B cell (primary cell): Measurements from ENCODE around the gene COL28A1. TPM values are rescaled to one million over a fixed set of nuclear protein-coding genes. Genes with fewer than 3 reads are reported as not detected.

ENCODE experiments used
- ATAC-seq: fragments of 200-7000 bp; cut with Tn5 transposase; one replicate; pipeline ENCODE4 v1.10.0; 2021; ENCODE audit warnings: low read depth, mild to moderate bottlenecking, moderate number of reproducible peaks, moderate library complexity
- CTCF ChIA-PET: fragments of 350-600 bp; sonication (Branson Sonifier 250); formaldehyde crosslinking; loops from one replicate; lab custom pipeline; 2021; ENCODE audit warnings: antibody characterized with exemption, inconsistent platforms; lab: Charles Lee
- POLR2A ChIA-PET: fragments of 350-600 bp; sonication (Branson Sonifier 250); formaldehyde crosslinking; loops from one replicate; lab custom pipeline; 2021; ENCODE audit warnings: antibody characterized with exemption; lab: Charles Lee
- DNase-seq: peaks from one replicate; pipeline ENCODE4 v3.0.0; 2013
- H2AFZ ChIP-seq: 2 replicates; pipeline ENCODE4 v1.6.1; 2012; ENCODE audit warnings: mild to moderate bottlenecking, low read depth, low read length; ENCODE audit not compliant: insufficient read depth, poor library complexity, severe bottlenecking
- H3K27ac ChIP-seq, 2 donors: 1 replicate in 1 of 2; 2 replicates in 1 of 2; pipeline ENCODE4 v1.5.1; 2012 to 2013; ENCODE audit warnings: low read length in 2 of 2, mild to moderate bottlenecking in 2 of 2, moderate library complexity in 1 of 2
- H3K27me3 ChIP-seq, 4 experiments: fragments of 200-600 bp in 1 of 4; sonication (generic) in 1 of 4; replicated peaks in 1 of 4; 1 replicate in 2 of 4; 2 replicates in 2 of 4; pipeline versions ENCODE4 v1.6.1 to v1.7.0; 2013 to 2016; ENCODE audit warnings: low read length in 3 of 4, mild to moderate bottlenecking in 2 of 4, mixed read lengths in 1 of 4, moderate library complexity in 1 of 4; ENCODE audit not compliant: insufficient read depth in 4 of 4, control insufficient read depth in 3 of 4; ENCODE audit errors: control extremely low read depth in 1 of 4
- H3K36me3 ChIP-seq, 2 experiments: replicated peaks in 1 of 2; 1 replicate in 1 of 2; 2 replicates in 1 of 2; pipeline versions ENCODE4 v1.6.1 to v1.7.1; 2013; ENCODE audit warnings: low read length in 1 of 2; ENCODE audit not compliant: insufficient read depth in 2 of 2, control insufficient read depth in 1 of 2; ENCODE audit errors: control extremely low read depth in 1 of 2, extremely low read depth in 1 of 2
- H3K4me1 ChIP-seq, 2 donors: fragments of 200-600 bp in 1 of 2; sonication (generic) in 1 of 2; 1 replicate in 1 of 2; 2 replicates in 1 of 2; pipeline versions ENCODE4 v1.5.1 to v1.6.1; 2013 to 2017; ENCODE audit warnings: low read length in 2 of 2; ENCODE audit not compliant: control insufficient read depth in 2 of 2, insufficient read depth in 2 of 2
- H3K4me2 ChIP-seq: replicated peaks from 2 replicates; pipeline ENCODE3; 2012; ENCODE audit warnings: mild to moderate bottlenecking, low read depth, low read length; ENCODE audit not compliant: poor library complexity, severe bottlenecking
- H3K4me3 ChIP-seq, 5 experiments: fragments of 200-600 bp in 1 of 5; sonication (generic) in 1 of 5; 1 replicate in 3 of 5; 2 replicates in 2 of 5; pipeline versions ENCODE4 v1.5.1 to v1.7.0; 2011 to 2016; ENCODE audit warnings: low read length in 4 of 5, mild to moderate bottlenecking in 4 of 5, low read depth in 2 of 5, control low read depth in 1 of 5, moderate library complexity in 1 of 5; ENCODE audit not compliant: insufficient read depth in 1 of 5; ENCODE audit errors: control extremely low read depth in 1 of 5, extremely low read depth in 1 of 5
- H3K79me2 ChIP-seq: fragments of 200-600 bp; sonication (generic); one replicate; pipeline ENCODE4 v1.6.0; 2016; ENCODE audit warnings: low read length; ENCODE audit not compliant: control insufficient read depth, insufficient read depth
- H3K9ac ChIP-seq: fragments of 200-600 bp; sonication (generic); 2 replicates; pipeline ENCODE4 v1.6.1; 2017; ENCODE audit warnings: mild to moderate bottlenecking, low read length, moderate library complexity
- H3K9me3 ChIP-seq, 3 donors: one replicate each; pipeline versions ENCODE4 v1.6.1 to v1.7.1; 2013; ENCODE audit warnings: low read length in 2 of 3; ENCODE audit not compliant: control insufficient read depth in 2 of 3, insufficient read depth in 1 of 3; ENCODE audit errors: control extremely low read depth in 1 of 3
- H4K20me1 ChIP-seq: 2 replicates; pipeline ENCODE4 v1.6.0; 2012; ENCODE audit warnings: mild to moderate bottlenecking, low read length; ENCODE audit not compliant: insufficient read depth, control insufficient read depth, poor library complexity, severe bottlenecking
- H3K27ac Mint-ChIP-seq: one replicate; pipeline ENCODE4 v1.8.0; 2021; ENCODE audit warnings: mixed read lengths
- H3K27me3 Mint-ChIP-seq: one replicate; pipeline ENCODE4 v1.8.0; 2021; ENCODE audit warnings: mixed read lengths
- H3K4me1 Mint-ChIP-seq: one replicate; pipeline ENCODE4 v1.8.0; 2021; ENCODE audit warnings: mixed read lengths
- H3K4me3 Mint-ChIP-seq: one replicate; pipeline ENCODE4 v1.8.0; 2021; ENCODE audit warnings: mixed read lengths
- H3K9me3 Mint-ChIP-seq: one replicate; pipeline ENCODE4 v1.8.0; 2022; ENCODE audit warnings: mixed read lengths; ENCODE audit not compliant: insufficient read depth
- CTCF ChIP-seq: fragments of 200-600 bp; IDR thresholded peaks from one replicate; pipeline ENCODE4 v1.8.0; 2022; ENCODE audit warnings: antibody characterized with exemption, mild to moderate bottlenecking
- EZH2 ChIP-seq: IDR thresholded peaks from 2 replicates; pipeline ENCODE4 v1.6.1; 2012; ENCODE audit warnings: borderline replicate concordance, low read depth, mild to moderate bottlenecking, moderate library complexity, low read length; ENCODE audit not compliant: insufficient read depth, poor library complexity, severe bottlenecking
- WGBS: methylation state at CpG from one replicate; pipeline ENCODE4 v1.1.5; 2013; ENCODE audit warnings: missing lambda C conversion rate; ENCODE audit not compliant: insufficient coverage; 5-methylcytosine and 5-hydroxymethylcytosine counted together
- intact Hi-C: fragments of 100-400 bp; cut with micrococcal nuclease; formaldehyde crosslinking; loops from one replicate; pipeline ENCODE4 v1.10.0; 2022
- polyA plus RNA-seq: library from polyadenylated mRNA; depleted of rRNA; stranded (reverse); fragments of >200 nt; gene quantifications from 2 replicates; pipeline ENCODE4 v1.2.3, GENCODE V29; 2012
- total RNA-seq, 2 donors: library from RNA; stranded (reverse); fragments of 120-200 nt in 1 of 2; gene quantifications; 1 replicate in 1 of 2; 2 replicates in 1 of 2; pipeline versions ENCODE4 v1.2.3 to v1.2.4, GENCODE V29; 2013 to 2022

The COL28A1 gene
- total and polyA plus RNA-seq, 2 donors (not counting 1 experiment from before 2014, with no cell fraction given) = 0.18 to 0.67 TPM

GRCh38 chr7:7569615-7570014 is 33.9 kb upstream of the COL28A1 start:
- Histone ChIP-seq H3K4me3 (peak overlapping the region; percentile 32 to 94 (median 56)), H2AFZ (no peak overlapping the region), H3K4me1 (peaks cover 44 to 47% of the 10 kb centered on the region in 2 donors), H3K79me2 (peaks cover 86% of the 10 kb centered on the region), H3K9me3 (no peaks in the 10 kb centered on the region), H3K9ac (peak overlapping the region; percentile 90), H3K27me3 (no peaks in the 10 kb centered on the region), H3K4me2 (peak overlapping the region; percentile 72), H4K20me1 (no peaks in the 10 kb centered on the region), H3K27ac (peak overlapping the region; percentile 93 to 99), H3K36me3 (peaks cover 9 to 22% of the 10 kb centered on the region in 2 experiments)
- H3K27me3 Mint-ChIP-seq = no peaks in the 10 kb centered on the region
- DNase-seq (peak; percentile 61), ATAC-seq (peak; percentile 3)
- H3K9me3 Mint-ChIP-seq = no peaks in the 10 kb centered on the region
- WGBS = 21% methylated on average over 3 of the region's 3 CpGs
- POLR2A ChIA-PET = interaction anchor here (0.6 kb wide), 1 partner anchor 401 kb away, joined by 9 read pairs; no protein-coding TSS in a partner anchor
- H3K4me3 Mint-ChIP-seq = peak overlapping the region; percentile 83
- peak overlapping the region; percentile 89 for H3K27ac Mint-ChIP-seq
- CTCF ChIA-PET = interaction anchor here (1.1 kb wide), 1 partner anchor 412 kb away, joined by 3 read pairs; no protein-coding TSS in a partner anchor
- no peak for TF ChIP-seq CTCF
- no peak for TF ChIP-seq EZH2
- intact Hi-C loops = loop anchor here (1.0 to 2.0 kb wide), 2 partner anchors 387 to 399 kb away; partner anchors contain the start of genes C1GALT1 and GLCCI1
- H3K4me1 Mint-ChIP-seq = peaks cover 49% of the 10 kb centered on the region

DNA sequence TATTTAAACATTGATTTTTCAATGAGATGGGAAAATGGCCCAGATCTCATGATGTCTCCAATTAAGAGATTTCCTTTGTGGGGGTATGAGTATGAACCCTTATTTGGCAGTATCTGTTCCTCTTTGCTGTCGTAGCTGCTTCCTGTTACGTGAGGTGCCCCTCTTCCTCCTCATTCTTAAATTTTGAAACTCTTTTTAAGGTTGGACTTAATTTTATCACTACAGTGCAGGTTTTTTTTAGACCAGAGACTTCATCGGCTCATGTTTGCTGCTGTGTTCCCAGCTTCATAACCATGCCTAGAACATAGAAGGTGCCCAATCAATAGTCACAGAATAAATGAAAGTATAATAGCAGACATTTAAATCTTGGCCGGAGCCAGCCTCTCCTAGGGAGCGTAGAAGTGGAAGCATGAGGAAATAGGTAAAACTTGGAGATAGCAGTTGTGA is 33.4 kb upstream of the COL28A1 start:
- peak overlapping the region; percentile 72 for H3K4me2 ChIP-seq

More for the DNA sequence above, 33.4 kb upstream of the COL28A1 start:
- intact Hi-C loops = loop anchor here (1.0 to 2.0 kb wide), 2 partner anchors 387 to 400 kb away; partner anchors contain the start of genes C1GALT1 and GLCCI1
- Histone ChIP-seq H3K4me1 (peaks cover 44 to 47% of the 10 kb centered on the region in 2 donors), H3K79me2 (peaks cover 81% of the 10 kb centered on the region), H3K4me3 (peak overlapping the region; percentile 32 to 94 (median 81)), H3K27me3 (no peaks in the 10 kb centered on the region), H3K36me3 (peaks cover 9 to 18% of the 10 kb centered on the region in 2 experiments), H3K27ac (peak overlapping the region; percentile 93 to 99), H3K9ac (peak overlapping the region; percentile 90), H4K20me1 (no peaks in the 10 kb centered on the region), H3K9me3 (no peaks in the 10 kb centered on the region), H2AFZ (no peak overlapping the region)
- Mint-ChIP-seq H3K4me1 (peaks cover 46% of the 10 kb centered on the region), H3K9me3 (no peaks in the 10 kb centered on the region), H3K4me3 (peak overlapping the region; percentile 83), H3K27me3 (no peaks in the 10 kb centered on the region), H3K27ac (peak overlapping the region; percentile 89)
- ATAC-seq (peak; percentile 39), DNase-seq (peak; percentile 83)
- no CpG with 5 or more reads among the region's 5 CpGs for WGBS
- POLR2A ChIA-PET = interaction anchor here (0.6 kb wide), 1 partner anchor 401 kb away, joined by 9 read pairs; no protein-coding TSS in a partner anchor
- TF ChIP-seq CTCF = no peak
- no peak for TF ChIP-seq EZH2
- CTCF ChIA-PET = interaction anchor here (1.1 kb wide), 2 partner anchors 385 to 411 kb away, joined by 3 read pairs; no protein-coding TSS in a partner anchor
